PC-9 (cell line): ENCODE data around the gene VWA5B2.

ENCODE experiments used
- CTCF ChIP-seq: fragments of 200-600 bp; sonication (generic); conservative IDR thresholded peaks from 2 replicates; pipeline ENCODE4 v1.6.1; 2017; ENCODE audit warnings: mixed run types, antibody characterized with exemption, mild to moderate bottlenecking, moderate library complexity
- EZH2 ChIP-seq: fragments of 200-600 bp; sonication (generic); IDR thresholded peaks from 2 replicates; pipeline ENCODE4 v1.8.0; 2017; ENCODE audit warnings: antibody characterized with exemption, low read depth

GRCh38 chr3:184260724-184261269 is 31.4 kb downstream of the VWA5B2 start:
- no peak for TF ChIP-seq CTCF
- no peak for TF ChIP-seq EZH2
